Osteoblast (primary cell): ENCODE data around the gene CPLX3. TPM values are rescaled to one million over a fixed set of nuclear protein-coding genes. Genes with fewer than 3 reads are reported as not detected.

Source experiments
- DNase-seq: peaks from one replicate; pipeline ENCODE4 v3.0.0; 2011; ENCODE audit warnings: low spot score, mixed read lengths; ENCODE audit not compliant: insufficient read length; ENCODE audit errors: missing footprints
- H2AFZ ChIP-seq: 2 replicates; pipeline ENCODE4 v1.6.0; 2011; ENCODE audit warnings: mild to moderate bottlenecking, low read length
- H3K27ac ChIP-seq: 2 replicates; pipeline ENCODE4 v1.5.1; 2011; ENCODE audit warnings: mild to moderate bottlenecking, low read depth, low read length, moderate library complexity
- H3K27me3 ChIP-seq: 2 replicates; pipeline ENCODE4 v1.6.0; 2012; ENCODE audit warnings: mild to moderate bottlenecking, control low read depth, inconsistent platforms, low read length, moderate library complexity; ENCODE audit not compliant: insufficient read depth
- H3K36me3 ChIP-seq: 2 replicates; pipeline ENCODE4 v1.5.1; 2011; ENCODE audit warnings: mild to moderate bottlenecking, low read length, control low read depth, moderate library complexity; ENCODE audit not compliant: insufficient read depth
- H3K4me1 ChIP-seq: 2 replicates; pipeline ENCODE4 v1.5.1; 2011; ENCODE audit warnings: mild to moderate bottlenecking, low read length, control low read depth, moderate library complexity; ENCODE audit not compliant: insufficient read depth
- H3K4me2 ChIP-seq: 2 replicates; pipeline ENCODE4 v1.6.0; 2011; ENCODE audit warnings: mild to moderate bottlenecking, low read length; ENCODE audit not compliant: insufficient read depth
- H3K4me3 ChIP-seq: fragments of 200-600 bp; sonication (generic); 3 replicates; pipeline ENCODE4 v1.5.1; 2012; ENCODE audit warnings: mild to moderate bottlenecking, low read length, inconsistent platforms; ENCODE audit not compliant: insufficient read depth
- H3K79me2 ChIP-seq: 2 replicates; pipeline ENCODE4 v1.6.0; 2012; ENCODE audit warnings: mild to moderate bottlenecking, low read length, control low read depth, inconsistent platforms; ENCODE audit not compliant: insufficient read depth
- H3K9me3 ChIP-seq: 2 replicates; pipeline ENCODE4 v1.5.1; 2011; ENCODE audit warnings: low read depth, low read length, control low read depth
- H4K20me1 ChIP-seq: 2 replicates; pipeline ENCODE4 v1.6.0; 2012; ENCODE audit warnings: mild to moderate bottlenecking, low read length, control low read depth; ENCODE audit not compliant: insufficient read depth
- CTCF ChIP-seq: IDR thresholded peaks from 2 replicates; pipeline ENCODE4 v1.5.1; 2011; ENCODE audit warnings: mild to moderate bottlenecking, low read depth, low read length, moderate library complexity; ENCODE audit errors: extremely low read depth
- total RNA-seq: library from RNA; depleted of rRNA; stranded (reverse); fragments of >200 nt; gene quantifications from 2 replicates; pipeline ENCODE4 v1.2.3, GENCODE V29; 2012

Gene CPLX3
- total RNA-seq, 1 donor, result not detected

GRCh38 chr15:74838746-74839525 lies 12.5 kb downstream of the CPLX3 start:
- Histone ChIP-seq H3K4me3 (no peak overlapping the region), H3K36me3 (peaks cover 3% of the 10 kb centered on the region), H3K27me3 (no peaks in the 10 kb centered on the region)

GRCh38 chr15:74839526-74840395 lies 13.3 kb downstream of the CPLX3 start:
- Histone ChIP-seq H4K20me1 (peaks cover 14% of the 10 kb centered on the region), H3K27me3 (no peaks in the 10 kb centered on the region), H3K9me3 (no peaks in the 10 kb centered on the region), H3K36me3 (peaks cover 3% of the 10 kb centered on the region), H3K27ac (no peak overlapping the region), H3K79me2 (peaks cover 9% of the 10 kb centered on the region), H2AFZ (no peak overlapping the region), H3K4me3 (no peak overlapping the region), H3K4me1 (peaks cover 11% of the 10 kb centered on the region), H3K4me2 (no peak overlapping the region)
- TF ChIP-seq CTCF, result no peak
- peak; percentile 76 for DNase-seq

More at GRCh38 chr15:74838746-74839525, 12.5 kb downstream of the CPLX3 start:
- Histone ChIP-seq H3K27ac (no peak overlapping the region), H3K4me1 (peaks cover 11% of the 10 kb centered on the region), H3K9me3 (no peaks in the 10 kb centered on the region), H4K20me1 (peaks cover 14% of the 10 kb centered on the region), H2AFZ (no peak overlapping the region), H3K79me2 (peaks cover 9% of the 10 kb centered on the region), H3K4me2 (no peak overlapping the region)
- TF ChIP-seq CTCF, result no peak
- peak; percentile 69 for DNase-seq

GRCh38 chr15:74840851-74841775 lies 14.7 kb downstream of the CPLX3 start:
- H3K4me2 ChIP-seq, result no peak overlapping the region
- DNase-seq, result peak; percentile 72
- TF ChIP-seq CTCF, result no peak

More at GRCh38 chr15:74840851-74841775, 14.7 kb downstream of the CPLX3 start:
- peaks cover 9% of the 10 kb centered on the region for H4K20me1 ChIP-seq
- peaks cover 11% of the 10 kb centered on the region for H3K4me1 ChIP-seq
- H3K9me3 ChIP-seq, result no peaks in the 10 kb centered on the region
- H3K27me3 ChIP-seq, result no peaks in the 10 kb centered on the region
- no peak overlapping the region for H3K4me3 ChIP-seq
- H3K27ac ChIP-seq, result no peak overlapping the region
- H3K79me2 ChIP-seq, result peaks cover 9% of the 10 kb centered on the region
- peaks cover 2% of the 10 kb centered on the region for H3K36me3 ChIP-seq
- no peak overlapping the region for H2AFZ ChIP-seq
